H54 (cell line): ENCODE data around the gene DENND4B.
"Not testable (repeated sequence)": the region's sequence is repeated elsewhere in the genome, so short reads cannot be mapped to it uniquely, and the experiment has no call there.

Source experiments
- DNase-seq: peaks from one replicate; pipeline ENCODE4 v3.0.0; 2011; ENCODE audit warnings: low spot score, mixed read lengths; ENCODE audit not compliant: insufficient read length
- FAIRE-seq: peaks from 3 replicates; lab custom pipeline; 2011; peaks lifted over from hg19 to GRCh38; lab: Jason Lieb, UNC
- POLR2A ChIP-seq: IDR thresholded peaks from 2 replicates; pipeline ENCODE4 v1.6.1; 2011; ENCODE audit warnings: low read depth, mild to moderate bottlenecking, low read length

DENND4B gene, protein sequence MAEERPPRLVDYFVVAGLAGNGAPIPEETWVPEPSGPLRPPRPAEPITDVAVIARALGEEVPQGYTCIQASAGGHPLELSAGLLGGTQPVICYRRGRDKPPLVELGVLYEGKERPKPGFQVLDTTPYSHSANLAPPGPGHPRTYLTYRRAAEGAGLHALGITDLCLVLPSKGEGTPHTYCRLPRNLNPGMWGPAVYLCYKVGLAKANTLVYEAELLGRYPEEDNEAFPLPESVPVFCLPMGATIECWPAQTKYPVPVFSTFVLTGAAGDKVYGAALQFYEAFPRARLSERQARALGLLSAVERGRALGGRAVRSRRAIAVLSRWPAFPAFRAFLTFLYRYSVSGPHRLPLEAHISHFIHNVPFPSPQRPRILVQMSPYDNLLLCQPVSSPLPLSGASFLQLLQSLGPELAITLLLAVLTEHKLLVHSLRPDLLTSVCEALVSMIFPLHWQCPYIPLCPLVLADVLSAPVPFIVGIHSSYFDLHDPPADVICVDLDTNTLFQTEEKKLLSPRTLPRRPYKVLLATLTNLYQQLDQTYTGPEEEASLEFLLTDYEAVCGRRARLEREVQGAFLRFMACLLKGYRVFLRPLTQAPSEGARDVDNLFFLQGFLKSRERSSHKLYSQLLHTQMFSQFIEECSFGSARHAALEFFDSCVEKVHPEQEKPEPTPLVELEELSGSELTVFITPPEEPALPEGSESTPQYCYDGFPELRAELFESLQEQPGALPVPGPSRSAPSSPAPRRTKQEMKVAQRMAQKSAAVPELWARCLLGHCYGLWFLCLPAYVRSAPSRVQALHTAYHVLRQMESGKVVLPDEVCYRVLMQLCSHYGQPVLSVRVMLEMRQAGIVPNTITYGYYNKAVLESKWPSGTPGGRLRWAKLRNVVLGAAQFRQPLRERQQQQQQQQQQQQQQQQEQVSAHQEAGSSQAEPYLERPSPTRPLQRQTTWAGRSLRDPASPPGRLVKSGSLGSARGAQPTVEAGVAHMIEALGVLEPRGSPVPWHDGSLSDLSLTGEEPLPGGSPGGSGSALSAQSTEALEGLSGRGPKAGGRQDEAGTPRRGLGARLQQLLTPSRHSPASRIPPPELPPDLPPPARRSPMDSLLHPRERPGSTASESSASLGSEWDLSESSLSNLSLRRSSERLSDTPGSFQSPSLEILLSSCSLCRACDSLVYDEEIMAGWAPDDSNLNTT (N-terminal part only)

DNA sequence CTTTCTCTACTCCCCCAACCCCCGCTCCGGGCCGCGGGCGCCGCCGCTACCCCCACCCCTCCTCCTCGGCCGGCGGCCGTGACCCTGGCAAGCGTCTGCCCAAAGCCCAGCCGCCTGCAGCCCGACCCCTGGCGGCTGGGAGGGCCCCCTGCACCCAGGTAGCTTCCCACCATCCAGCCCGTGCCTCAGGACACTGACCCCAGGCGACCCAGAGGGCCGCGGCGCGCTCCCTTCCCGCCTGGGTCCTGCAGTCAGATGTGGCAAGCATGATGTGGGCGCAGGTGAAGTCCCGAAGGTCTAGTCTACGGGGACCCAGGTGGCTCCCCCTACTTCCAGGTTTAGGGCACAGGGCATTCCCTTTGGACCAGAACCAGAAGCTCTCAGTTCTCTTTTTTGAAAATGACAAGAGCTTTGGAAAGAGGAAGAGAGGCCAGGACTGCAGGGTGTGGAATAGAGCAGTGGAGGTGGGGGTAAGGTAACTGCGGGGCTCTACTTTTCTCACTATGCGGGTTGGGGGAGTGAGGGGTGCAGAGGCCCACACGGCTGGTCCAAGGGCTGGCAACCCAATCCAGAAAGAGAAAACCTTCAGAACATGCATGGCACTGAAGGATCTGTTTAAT, at the start of gene DENND4B:
Gene DENND4B (minus strand): TSS at position 97 of the 620 bp plus-strand sequence. CDS start 2,344 bp downstream, outside the sequence.
- FAIRE-seq: no peak
- TF ChIP-seq POLR2A: no peak; the same call in 1 of the 2 replicates
- DNase-seq: peak; percentile 95

GRCh38 chr1:153995640-153996039, 49.1 kb upstream of the DENND4B start:
- DNase-seq (no peak), FAIRE-seq (no peak)
- TF ChIP-seq POLR2A: no peak

- TF ChIP-seq POLR2A: no peak
- no peak for FAIRE-seq
- DNase-seq: no peak
These were observed 48.7 kb upstream of the DENND4B start for GRCh38 chr1:153995202-153995601.

- DNase-seq: no peak
- FAIRE-seq: no peak
- no peak for TF ChIP-seq POLR2A
These were observed 45.3 kb upstream of the DENND4B start for GRCh38 chr1:153991806-153992205.

DNA sequence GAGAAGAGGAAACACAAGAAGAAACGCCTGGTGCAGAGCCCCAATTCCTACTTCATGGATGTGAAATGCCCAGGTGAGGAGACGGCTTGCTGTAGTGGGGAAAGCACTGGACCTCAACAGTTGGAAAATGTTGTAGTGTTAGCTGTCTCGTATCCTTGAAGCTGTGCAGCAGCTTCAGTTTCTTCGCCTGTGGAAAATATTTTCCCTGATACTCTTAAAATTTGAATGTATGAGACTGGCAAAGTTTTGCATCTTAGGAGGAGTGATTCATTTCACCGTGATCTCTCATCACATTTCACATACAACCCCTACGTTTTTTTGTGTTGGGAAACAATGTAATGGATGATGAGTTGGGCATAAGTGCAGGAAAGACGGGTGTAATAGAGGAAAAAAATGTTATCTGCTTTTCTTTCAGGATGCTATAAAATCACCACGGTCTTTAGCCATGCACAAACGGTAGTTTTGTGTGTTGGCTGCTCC, 44.7 kb upstream of the DENND4B start:
- DNase-seq (no peak), FAIRE-seq (no peak)
- TF ChIP-seq POLR2A: no peak

GRCh38 chr1:153990468-153991150, 44.1 kb upstream of the DENND4B start, which contains the start of gene RPS27:
Gene RPS27 (plus strand): TSS chr1:153990762. CDS start chr1:153990797, 35 bp downstream.
- DNase-seq (peak; percentile 72), FAIRE-seq (peak; percentile 60)
- TF ChIP-seq POLR2A: peak; percentile 99

- FAIRE-seq (no peak), DNase-seq (no peak)
- no peak for TF ChIP-seq POLR2A
These were observed 41.1 kb upstream of the DENND4B start for GRCh38 chr1:153987621-153988020.

GRCh38 chr1:153985941-153986761, 39.6 kb upstream of the DENND4B start, which contains the start of gene RAB13:
Gene RAB13 (minus strand): TSS chr1:153986339. CDS start chr1:153986236, 103 bp downstream.
- TF ChIP-seq POLR2A: 0 out of 2 replicates have a peak, but pooled peaks have one; percentile 51
- no peak for FAIRE-seq
- DNase-seq: peak; percentile 77

DNA sequence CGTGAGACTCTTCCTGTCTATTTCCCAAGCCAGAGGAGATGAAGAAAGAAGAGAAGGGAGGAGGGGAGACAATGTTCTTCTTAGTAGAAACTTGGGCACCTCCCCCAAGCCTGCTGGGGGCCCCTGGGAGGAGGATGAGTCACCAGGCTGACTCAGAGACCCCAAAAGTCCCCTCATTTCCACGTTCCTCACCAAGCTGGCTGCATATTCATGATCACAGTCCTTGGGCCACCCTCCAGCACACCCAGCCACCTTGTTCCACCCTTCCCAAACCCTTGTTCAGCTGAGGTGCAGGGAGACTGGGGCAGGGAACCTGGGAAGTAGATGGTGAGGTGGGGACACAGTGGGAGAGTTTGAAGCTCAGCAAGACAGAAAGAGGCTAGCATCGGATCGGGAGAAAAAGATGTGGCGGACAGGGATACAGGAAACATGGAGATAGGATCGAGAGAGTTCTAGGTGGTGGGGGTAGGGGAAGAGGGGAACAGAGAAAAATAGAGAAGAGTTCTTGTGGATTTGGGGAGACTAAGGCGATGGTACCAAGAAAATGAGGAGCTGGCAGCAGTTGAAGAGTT, 38.9 kb upstream of the DENND4B start:
- no peak for FAIRE-seq
- DNase-seq: no peak
- TF ChIP-seq POLR2A: peak; percentile 64

GRCh38 chr1:153984123-153984894, 37.8 kb upstream of the DENND4B start:
- FAIRE-seq: no peak
- no peak for DNase-seq
- no peak for TF ChIP-seq POLR2A

DNA sequence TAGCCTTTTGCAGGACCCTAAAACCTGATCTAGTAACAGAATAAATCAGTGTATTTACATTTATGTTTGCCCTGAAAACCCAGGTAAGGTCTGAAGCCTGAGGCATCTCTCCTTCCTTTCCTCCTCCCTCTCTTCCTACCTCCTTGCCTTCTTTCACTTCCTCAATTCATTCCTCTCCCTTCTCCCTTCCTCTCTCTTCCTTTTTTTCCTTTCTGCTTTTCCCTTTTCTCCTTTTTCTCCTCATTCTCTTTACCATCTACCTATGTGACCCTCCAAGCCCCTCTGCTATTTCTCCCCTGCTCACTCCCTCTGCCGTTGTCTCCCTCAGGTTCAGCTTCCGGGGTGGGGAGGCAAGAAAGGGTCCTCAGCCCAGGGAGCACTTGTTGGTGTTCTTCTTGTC, 35.2 kb upstream of the DENND4B start:
- not testable (repeated sequence) for FAIRE-seq, DNase-seq

- not testable (repeated sequence) for DNase-seq, FAIRE-seq
These were observed 32.6 kb upstream of the DENND4B start for GRCh38 chr1:153979091-153979490.
